Measurements from ENCODE around the gene HDDC3.

DNA sequence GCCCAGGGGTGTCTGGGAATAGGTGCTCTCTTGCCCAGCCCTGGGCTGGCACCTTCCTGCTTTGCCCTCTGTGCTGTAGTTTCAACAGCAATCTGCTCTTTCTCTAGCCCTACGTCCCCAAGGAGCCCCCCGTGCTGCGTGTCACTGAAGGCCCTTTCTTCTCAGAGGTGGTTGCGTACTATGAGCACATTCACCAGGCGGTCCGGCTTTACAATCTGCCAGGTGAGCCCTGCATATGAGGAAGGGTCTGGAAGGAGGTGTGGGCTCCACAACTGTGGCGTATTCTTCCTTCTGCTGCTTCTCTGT is 19.6 kb downstream of the HDDC3 start:
- TF ChIP-seq, protein P1, sequence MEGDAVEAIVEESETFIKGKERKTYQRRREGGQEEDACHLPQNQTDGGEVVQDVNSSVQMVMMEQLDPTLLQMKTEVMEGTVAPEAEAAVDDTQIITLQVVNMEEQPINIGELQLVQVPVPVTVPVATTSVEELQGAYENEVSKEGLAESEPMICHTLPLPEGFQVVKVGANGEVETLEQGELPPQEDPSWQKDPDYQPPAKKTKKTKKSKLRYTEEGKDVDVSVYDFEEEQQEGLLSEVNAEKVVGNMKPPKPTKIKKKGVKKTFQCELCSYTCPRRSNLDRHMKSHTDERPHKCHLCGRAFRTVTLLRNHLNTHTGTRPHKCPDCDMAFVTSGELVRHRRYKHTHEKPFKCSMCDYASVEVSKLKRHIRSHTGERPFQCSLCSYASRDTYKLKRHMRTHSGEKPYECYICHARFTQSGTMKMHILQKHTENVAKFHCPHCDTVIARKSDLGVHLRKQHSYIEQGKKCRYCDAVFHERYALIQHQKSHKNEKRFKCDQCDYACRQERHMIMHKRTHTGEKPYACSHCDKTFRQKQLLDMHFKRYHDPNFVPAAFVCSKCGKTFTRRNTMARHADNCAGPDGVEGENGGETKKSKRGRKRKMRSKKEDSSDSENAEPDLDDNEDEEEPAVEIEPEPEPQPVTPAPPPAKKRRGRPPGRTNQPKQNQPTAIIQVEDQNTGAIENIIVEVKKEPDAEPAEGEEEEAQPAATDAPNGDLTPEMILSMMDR (IDR thresholded peaks at IDR 0.05), result no peak
- no peak for TF ChIP-seq POLR2A (IDR thresholded peaks at IDR 0.05)

All from heart left ventricle (tissue), 13 donors.